ENCODE data around the gene MARCKSL1.
A peak's percentile ranks its signal among the peaks of the same experiment; 100 is the strongest.
"Not testable (repeated sequence)": the region's sequence is repeated elsewhere in the genome, so short reads cannot be mapped to it uniquely, and the experiment has no call there.

The MARCKSL1 gene

DNA sequence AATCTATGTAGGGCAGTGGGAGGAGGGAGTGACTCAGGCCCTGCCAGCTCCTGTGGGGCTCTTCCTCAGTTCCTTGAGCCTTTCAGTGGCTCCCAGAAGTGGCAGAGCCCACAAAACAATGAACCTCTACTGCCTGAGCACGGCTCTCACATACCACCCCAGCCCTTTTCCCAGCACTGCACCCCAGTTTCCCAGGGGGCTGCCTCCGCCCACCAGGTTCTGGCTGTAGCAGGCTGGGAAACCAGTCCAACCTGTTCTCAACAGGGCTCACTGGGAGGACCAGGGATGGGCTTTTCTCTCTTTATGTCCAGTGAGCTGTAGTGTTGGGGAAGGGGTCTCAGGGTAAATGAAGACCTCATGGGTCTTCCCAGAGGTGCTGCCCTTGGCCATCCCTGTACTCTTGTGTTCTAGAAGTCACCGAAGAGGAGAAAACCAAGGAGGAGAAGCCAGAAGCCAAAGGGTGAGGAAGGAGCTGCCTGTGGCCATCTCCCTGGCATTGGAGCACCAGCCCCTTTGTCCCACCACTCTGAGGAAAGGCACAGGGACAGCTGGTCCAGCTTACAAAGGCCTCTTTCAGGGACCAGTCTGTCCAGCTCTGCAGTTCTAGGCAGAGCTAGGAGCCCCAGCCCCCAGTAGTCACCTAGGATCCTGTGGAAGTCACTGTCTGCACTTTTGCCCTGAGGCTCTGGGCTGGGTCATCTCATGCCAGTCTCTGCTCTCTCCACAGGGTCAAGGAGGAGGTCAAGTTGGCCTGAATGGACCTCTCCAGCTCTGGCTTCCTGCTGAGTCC, 3.5 kb downstream of the MARCKSL1 start:
- DNase-seq (ENCODE audit: low spot score): no peak

DNA sequence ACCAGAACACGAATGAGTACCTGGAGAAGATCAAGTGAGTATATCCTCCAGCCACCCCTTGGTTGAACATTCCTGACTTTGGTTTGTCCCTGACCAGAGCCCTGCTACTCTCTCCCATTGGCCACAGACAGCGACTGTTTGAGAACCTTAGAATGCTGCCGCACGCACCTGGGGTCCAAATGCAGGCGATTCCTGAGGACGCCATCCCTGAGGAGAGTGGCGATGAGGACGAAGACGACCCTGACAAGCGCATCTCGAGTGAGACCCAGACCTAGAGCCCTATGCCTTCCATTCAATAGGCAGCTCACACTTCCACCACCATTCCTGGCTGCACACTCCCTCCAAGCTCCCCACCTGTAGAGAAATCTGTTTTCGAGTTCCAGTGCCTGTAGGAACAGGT, 4.5 kb downstream of the MARCKSL1 start:
- DNase-seq (ENCODE audit: low spot score): no peak

GRCh38 chr1:32330558-32331151, 5.4 kb downstream of the MARCKSL1 start:
- DNase-seq (ENCODE audit: low spot score): no peak

- no peak for DNase-seq (ENCODE audit: low spot score)
These were observed 6.0 kb downstream of the MARCKSL1 start for GRCh38 chr1:32329931-32330466.

DNA sequence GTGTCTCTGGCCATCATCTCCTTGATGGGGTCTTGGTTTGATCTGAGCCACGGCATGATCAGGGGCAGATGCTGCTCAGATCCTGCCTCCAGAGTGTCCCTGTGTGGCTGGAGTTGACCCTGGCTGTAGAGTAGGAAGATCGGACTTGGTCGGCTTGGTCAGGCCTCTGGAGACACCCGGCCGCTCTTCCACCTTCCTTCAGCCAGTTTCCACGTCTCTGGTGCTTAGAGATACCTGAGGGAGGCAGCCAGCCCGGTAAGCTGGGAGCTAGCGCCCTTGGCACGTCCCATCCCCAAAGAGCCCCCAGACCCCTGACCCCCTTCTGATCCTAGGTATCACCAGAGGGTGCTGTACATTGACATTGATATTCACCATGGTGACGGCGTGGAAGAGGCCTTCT, 8.8 kb downstream of the MARCKSL1 start:
- DNase-seq (ENCODE audit: low spot score): no peak

DNA sequence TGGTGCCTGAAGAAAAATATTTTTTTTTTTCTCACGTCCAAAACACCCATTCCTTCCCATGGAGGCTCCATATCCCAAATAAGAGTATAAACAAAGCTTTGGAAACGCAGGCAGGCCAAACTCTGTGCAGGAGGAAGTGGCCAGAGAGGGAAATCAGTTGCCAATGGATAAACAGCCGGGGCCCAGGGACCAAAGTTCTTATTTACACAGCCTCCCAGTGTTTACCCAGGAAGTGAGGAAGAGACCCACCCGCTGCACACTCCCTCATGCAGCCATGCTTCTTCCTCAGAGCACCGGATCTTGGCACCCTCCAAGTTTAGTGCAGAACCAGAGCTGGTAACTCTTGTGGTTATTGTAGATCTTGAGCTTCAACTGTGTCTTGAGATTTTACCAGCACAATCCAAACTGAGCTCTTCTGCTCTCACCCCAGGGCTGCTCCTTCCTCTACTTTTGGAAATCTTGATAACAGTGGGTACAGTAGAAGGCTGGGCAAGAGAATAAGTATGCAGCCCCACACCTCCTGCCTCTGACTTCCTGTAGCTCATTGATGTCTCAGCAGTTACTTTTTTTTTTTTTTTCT, 14.2 kb downstream of the MARCKSL1 start:
- peak; percentile 73 for DNase-seq (ENCODE audit: low spot score)

GRCh38 chr1:32318127-32318869, 17.7 kb downstream of the MARCKSL1 start:
- DNase-seq (ENCODE audit: low spot score): no peak

GRCh38 chr1:32316903-32317277, 19.1 kb downstream of the MARCKSL1 start:
- no peak for DNase-seq (ENCODE audit: low spot score)

- no peak for DNase-seq (ENCODE audit: low spot score)
These were observed 24.2 kb downstream of the MARCKSL1 start for GRCh38 chr1:32311709-32312393.

GRCh38 chr1:32309960-32310359, 26.1 kb downstream of the MARCKSL1 start:
- DNase-seq (ENCODE audit: low spot score): no peak

DNA sequence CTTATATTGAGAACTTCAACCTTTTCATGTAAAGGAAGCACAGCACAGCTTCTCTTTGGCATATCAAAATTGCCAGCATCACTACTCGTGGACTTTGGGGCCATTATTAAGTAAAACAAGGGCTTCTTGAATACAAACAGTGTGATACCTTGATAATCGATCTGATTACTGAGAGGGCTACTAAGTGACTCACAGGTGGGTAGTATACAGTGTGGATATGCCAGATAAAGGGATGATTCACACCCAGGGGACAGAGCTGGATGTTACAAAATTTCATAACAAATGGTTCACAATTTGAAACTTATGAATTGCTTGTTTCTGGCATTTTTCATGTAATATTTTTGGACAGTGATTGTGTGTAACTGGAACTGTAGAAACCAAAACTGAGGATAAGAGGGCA, 28.7 kb downstream of the MARCKSL1 start:
- no peak for DNase-seq (ENCODE audit: low spot score)

GRCh38 chr1:32305310-32305709, 30.7 kb downstream of the MARCKSL1 start:
- no peak for DNase-seq (ENCODE audit: low spot score)

GRCh38 chr1:32303997-32304622, 31.9 kb downstream of the MARCKSL1 start:
- no peak for DNase-seq (ENCODE audit: low spot score)

GRCh38 chr1:32303358-32303757, 32.7 kb downstream of the MARCKSL1 start:
- DNase-seq (ENCODE audit: low spot score): no peak

DNA sequence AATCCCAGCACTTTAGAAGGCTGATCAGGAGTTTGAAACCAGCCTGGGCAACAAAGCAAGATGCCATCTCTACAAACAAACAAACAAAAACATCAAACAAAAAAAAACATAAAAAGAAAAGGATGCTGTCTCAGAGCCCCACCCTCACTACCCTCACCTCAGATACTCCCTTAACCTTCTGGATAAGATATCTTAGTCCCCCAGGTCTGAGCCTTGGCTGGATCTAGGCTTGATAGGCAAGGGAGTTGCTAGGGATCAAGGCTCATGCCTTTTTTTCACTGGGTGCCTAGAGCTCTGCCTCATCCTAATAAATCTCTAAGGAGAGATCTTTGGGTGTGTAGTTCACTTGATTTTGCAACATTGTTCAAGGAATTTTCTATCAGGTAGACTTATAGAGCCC, 36.7 kb downstream of the MARCKSL1 start:
- no peak for DNase-seq (ENCODE audit: low spot score)

- DNase-seq (ENCODE audit: low spot score): not testable (repeated sequence)
These were observed 37.8 kb downstream of the MARCKSL1 start for GRCh38 chr1:32298211-32298610.

DNA sequence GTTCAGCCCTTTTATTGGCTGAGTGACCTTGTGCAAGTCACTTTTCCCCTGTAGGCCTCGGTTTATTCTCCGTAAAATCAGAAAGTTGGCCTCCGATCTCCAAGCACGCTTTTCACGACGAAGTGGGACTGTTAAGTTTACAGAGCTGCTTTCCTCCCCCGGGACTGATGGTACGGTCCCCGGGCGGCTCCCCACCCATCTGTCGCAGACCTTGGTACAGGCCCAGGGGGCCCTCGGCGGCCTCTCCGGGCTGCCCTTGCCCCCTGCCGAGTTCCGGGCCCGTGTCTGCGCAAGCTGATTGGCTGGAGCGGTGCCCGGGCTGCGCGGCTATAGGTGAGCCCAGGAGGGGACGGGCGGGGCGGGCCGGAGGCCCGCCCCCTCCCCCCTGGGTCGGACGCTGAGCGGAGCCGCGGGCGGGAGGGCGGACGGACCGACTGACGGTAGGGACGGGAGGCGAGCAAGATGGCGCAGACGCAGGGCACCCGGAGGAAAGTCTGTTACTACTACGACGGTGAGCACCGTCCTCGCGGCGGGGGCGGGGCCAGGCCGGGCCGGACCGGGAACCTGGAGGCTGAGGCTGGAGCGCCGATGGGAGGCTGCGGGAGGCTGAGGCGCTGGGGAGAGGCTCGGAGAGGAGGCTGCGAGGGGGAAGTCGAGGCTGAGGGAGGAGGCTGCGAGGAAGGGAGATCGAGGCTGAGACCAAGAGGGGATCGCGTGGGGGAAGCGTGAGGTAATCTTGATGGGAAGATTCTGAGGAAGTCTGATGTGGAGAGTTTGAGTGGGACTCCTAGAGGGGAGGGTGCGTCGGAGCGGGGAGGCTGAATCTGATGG, 44.1 kb downstream of the MARCKSL1 start, which contains the start of gene HDAC1:
Gene HDAC1 (plus strand): TSS at position 376 of the 831 bp plus-strand sequence. CDS start 87 bp downstream, at position 463.
- peak; percentile 96 for DNase-seq (ENCODE audit: low spot score)

DNA sequence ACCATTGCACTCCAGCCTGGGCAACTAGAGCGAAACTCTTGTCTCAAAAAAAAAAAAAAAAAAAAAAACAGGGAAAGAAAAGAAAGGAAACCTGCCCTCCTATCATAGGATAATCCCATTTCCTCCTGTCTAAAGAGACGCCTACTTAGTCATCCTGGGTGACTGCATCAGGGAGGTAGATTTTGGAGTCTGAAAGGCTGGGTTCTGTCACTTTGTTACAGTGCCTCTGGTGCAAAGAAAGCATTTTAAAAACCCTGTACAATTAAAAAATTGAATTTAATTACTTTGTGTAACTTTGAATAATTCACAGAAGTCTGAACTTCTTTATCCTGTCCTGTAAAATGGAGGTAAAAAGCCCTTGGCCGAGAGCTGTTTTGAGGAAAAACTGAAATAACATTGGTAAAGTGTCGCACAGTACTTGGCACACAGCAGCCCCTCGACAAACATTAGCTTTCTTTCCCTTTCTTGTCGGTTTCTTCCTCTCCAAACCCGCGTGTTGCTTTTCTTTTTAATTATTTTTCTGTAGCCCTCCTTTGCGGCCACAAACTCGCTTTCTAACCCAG, 44.8 kb downstream of the MARCKSL1 start:
- DNase-seq (ENCODE audit: low spot score): no peak

- no peak for DNase-seq (ENCODE audit: low spot score)
These were observed 46.8 kb downstream of the MARCKSL1 start for GRCh38 chr1:32289256-32289655.

GRCh38 chr1:32286763-32287162, 49.3 kb downstream of the MARCKSL1 start:
- no peak for DNase-seq (ENCODE audit: low spot score)

All from HuH-7 (cell line).